Sigmoid colon (tissue), 7 donors: Measurements from ENCODE around the gene SPTBN5. TPM values are rescaled to one million over a fixed set of nuclear protein-coding genes. Genes with fewer than 3 reads are reported as not detected.

ENCODE experiments used
- DNase-seq: peaks from one replicate; pipeline ENCODE4 v3.0.0-alpha.2; 2019
- H3K27ac ChIP-seq, 4 donors: fragments of 200-600 bp; sonication (generic); one replicate each; pipeline ENCODE4 v1.5.1; 2016 to 2019; ENCODE audit warnings: mild to moderate bottlenecking in 1 of 4
- H3K27me3 ChIP-seq, 3 donors: fragments of 200-600 bp; sonication (generic); one replicate each; pipeline ENCODE4 v1.5.1; 2019; ENCODE audit warnings: mild to moderate bottlenecking in 1 of 3
- H3K36me3 ChIP-seq, 4 donors: fragments of 200-600 bp; sonication (generic); one replicate each; pipeline ENCODE4 v1.5.1; 2016 to 2019
- H3K4me1 ChIP-seq, 4 donors: fragments of 200-600 bp; sonication (generic); one replicate each; pipeline ENCODE4 v1.5.1; 2017 to 2019
- H3K4me3 ChIP-seq, 4 donors: fragments of 200-600 bp; sonication (generic); one replicate each; pipeline ENCODE4 v1.5.1; 2017 to 2019; ENCODE audit warnings: mild to moderate bottlenecking in 2 of 4, moderate library complexity in 1 of 4
- H3K9me3 ChIP-seq, 4 donors: fragments of 200-600 bp in 3 of 4; sonication (generic) in 3 of 4; one replicate each; pipeline versions ENCODE4 v1.5.1 to v1.6.1; 2013 to 2019
- EP300 ChIP-seq, 4 donors: sonication (generic); formaldehyde crosslinking; IDR thresholded peaks; one replicate each; pipeline ENCODE4 v1.6.1; 2017; ENCODE audit warnings: antibody characterized with exemption in 4 of 4
- POLR2A ChIP-seq, 2 donors: fragments of 450-650 bp; IDR thresholded peaks; one replicate each; pipeline ENCODE4 v1.6.1; 2016; ENCODE audit warnings: antibody characterized with exemption in 2 of 2, mild to moderate bottlenecking in 2 of 2, moderate library complexity in 2 of 2
- POLR2AphosphoS5 ChIP-seq, 4 donors: sonication (generic); formaldehyde crosslinking; IDR thresholded peaks; one replicate each; pipeline ENCODE4 v1.6.1; 2017; ENCODE audit warnings: antibody characterized with exemption in 4 of 4
- WGBS, 2 donors: extraction: QIAGEN DNeasy Blood & Tissue Kit; methylation state at CpG; one replicate each; pipeline ENCODE4 v1.1.7; 2013; 5-methylcytosine and 5-hydroxymethylcytosine counted together
- intact Hi-C: fragments of 100-400 bp; cut with DNase I; formaldehyde crosslinking; loops from one replicate; pipeline ENCODE4 v1.15.1; 2023
- polyA plus RNA-seq, 3 donors: library from polyadenylated mRNA; stranded (reverse); fragments of 200-250 nt; gene quantifications; one replicate each; pipeline ENCODE4 v1.2.3, GENCODE V29; 2013
- total RNA-seq, 4 donors: library from RNA; depleted of rRNA; stranded (reverse); fragments of >200 nt; gene quantifications; one replicate each; pipeline ENCODE4 v1.1.0, GENCODE V29; 2016
- TF ChIP-seq, protein P1 (sequence below), 4 experiments: fragments of 450-650 bp in 3 of 4; fragments of 200-600 bp in 1 of 4; IDR thresholded peaks; one replicate each; pipeline ENCODE4 v1.5.1; 2016 to 2019; ENCODE audit warnings: antibody characterized with exemption in 4 of 4, mild to moderate bottlenecking in 3 of 4, moderate library complexity in 2 of 4
- donor health status: healthy with polysubstance abuse.
- donor health status: Bipolar disorder and iron deficiency.
- donor health status: healthy.

Gene SPTBN5
- total and polyA plus RNA-seq, 7 donors = under 0.01 to 2.3 (median 0.60) TPM

DNA sequence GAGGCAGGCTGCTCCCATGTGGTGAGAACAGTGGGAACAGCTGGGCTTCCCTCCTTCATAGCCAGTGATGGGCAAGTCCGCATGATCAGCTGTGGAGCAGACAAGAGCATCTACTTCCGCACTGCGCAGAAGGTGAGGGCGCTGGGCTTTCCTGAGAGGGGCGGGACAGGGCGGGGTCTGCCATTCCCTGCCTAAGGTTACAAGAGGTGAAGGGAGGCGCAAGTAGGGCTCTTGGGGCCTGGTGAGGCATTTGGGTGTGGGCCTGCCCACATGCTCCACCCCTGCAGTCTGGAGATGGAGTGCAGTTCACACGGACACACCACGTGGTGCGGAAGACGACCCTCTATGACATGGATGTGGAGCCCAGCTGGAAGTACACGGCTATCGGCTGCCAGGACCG is 76.5 kb downstream of the SPTBN5 start:
- H3K27ac ChIP-seq = no peak overlapping the region
- H3K4me3 ChIP-seq = no peak overlapping the region
- WGBS, 2 donors = 91 to 94% methylated on average over 14 of the region's 14 CpGs
- H3K27me3 ChIP-seq = no peaks in the 10 kb centered on the region
- intact Hi-C loops = no loop called here
- H3K9me3 ChIP-seq = no peaks in the 10 kb centered on the region
- TF ChIP-seq POLR2AphosphoS5 (IDR thresholded peaks at IDR 0.05) = no peak
- no peak for TF ChIP-seq POLR2A (IDR thresholded peaks at IDR 0.05)
- TF ChIP-seq, protein P1, sequence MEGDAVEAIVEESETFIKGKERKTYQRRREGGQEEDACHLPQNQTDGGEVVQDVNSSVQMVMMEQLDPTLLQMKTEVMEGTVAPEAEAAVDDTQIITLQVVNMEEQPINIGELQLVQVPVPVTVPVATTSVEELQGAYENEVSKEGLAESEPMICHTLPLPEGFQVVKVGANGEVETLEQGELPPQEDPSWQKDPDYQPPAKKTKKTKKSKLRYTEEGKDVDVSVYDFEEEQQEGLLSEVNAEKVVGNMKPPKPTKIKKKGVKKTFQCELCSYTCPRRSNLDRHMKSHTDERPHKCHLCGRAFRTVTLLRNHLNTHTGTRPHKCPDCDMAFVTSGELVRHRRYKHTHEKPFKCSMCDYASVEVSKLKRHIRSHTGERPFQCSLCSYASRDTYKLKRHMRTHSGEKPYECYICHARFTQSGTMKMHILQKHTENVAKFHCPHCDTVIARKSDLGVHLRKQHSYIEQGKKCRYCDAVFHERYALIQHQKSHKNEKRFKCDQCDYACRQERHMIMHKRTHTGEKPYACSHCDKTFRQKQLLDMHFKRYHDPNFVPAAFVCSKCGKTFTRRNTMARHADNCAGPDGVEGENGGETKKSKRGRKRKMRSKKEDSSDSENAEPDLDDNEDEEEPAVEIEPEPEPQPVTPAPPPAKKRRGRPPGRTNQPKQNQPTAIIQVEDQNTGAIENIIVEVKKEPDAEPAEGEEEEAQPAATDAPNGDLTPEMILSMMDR (IDR thresholded peaks at IDR 0.05) = no peak
- no peak for TF ChIP-seq EP300 (IDR thresholded peaks at IDR 0.05)
- no peaks in the 10 kb centered on the region for H3K4me1 ChIP-seq
- peaks cover 41 to 99% (median 67%) of the 10 kb centered on the region in 4 donors for H3K36me3 ChIP-seq
- no peak for DNase-seq

DNA sequence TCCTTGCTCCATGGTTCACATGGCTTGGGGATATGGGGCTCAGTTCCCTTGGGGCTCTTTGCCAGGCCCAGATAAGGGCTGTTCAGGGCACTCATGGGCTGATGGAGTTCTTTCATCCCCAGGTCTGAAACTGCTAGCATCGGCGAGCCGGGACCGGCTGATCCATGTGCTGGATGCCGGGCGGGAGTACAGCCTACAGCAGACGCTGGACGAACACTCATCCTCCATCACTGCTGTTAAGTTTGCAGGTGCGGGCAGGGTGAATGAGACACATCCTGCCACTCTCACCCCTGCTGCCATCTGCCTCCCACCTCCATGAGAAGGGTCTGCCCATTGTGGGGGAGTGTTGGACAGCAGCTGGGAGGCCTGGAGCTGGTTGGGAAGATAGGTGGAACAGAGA is 77.1 kb downstream of the SPTBN5 start:
- Histone ChIP-seq H3K36me3 (peaks cover 35 to 99% (median 66%) of the 10 kb centered on the region in 4 donors), H3K9me3 (no peaks in the 10 kb centered on the region), H3K4me1 (no peaks in the 10 kb centered on the region), H3K27me3 (no peaks in the 10 kb centered on the region), H3K27ac (no peak overlapping the region), H3K4me3 (no peak overlapping the region)
- intact Hi-C loops = no loop called here
- 96 to 98% methylated on average over 9 of the region's 9 CpGs for WGBS, 2 donors
- no peak for DNase-seq
- TF ChIP-seq EP300 (IDR thresholded peaks at IDR 0.05) (no peak), POLR2AphosphoS5 (IDR thresholded peaks at IDR 0.05) (no peak)

DNA sequence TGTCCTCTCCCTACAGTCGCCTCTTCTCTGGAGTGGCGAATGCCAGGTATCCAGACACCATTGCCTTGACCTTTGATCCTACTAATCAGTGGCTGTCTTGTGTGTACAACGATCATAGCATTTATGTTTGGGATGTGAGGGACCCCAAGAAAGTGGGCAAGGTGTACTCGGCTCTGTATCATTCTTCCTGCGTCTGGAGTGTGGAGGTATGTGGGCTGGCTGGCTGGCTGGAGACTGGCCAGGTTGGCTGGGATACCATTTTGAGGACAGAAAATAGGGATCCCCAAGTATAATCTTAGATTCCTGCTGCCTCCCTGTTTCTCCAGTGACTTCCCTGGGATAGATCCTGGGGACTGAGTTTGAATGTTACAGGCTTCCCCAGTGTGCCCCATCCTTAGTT is 79.3 kb downstream of the SPTBN5 start:
- DNase-seq = no peak
- H3K36me3 ChIP-seq = peaks cover 27 to 77% (median 52%) of the 10 kb centered on the region in 4 donors
- H3K4me1 ChIP-seq = peaks cover 0 to 6% (median 2%) of the 10 kb centered on the region in 4 donors
- TF ChIP-seq POLR2A (IDR thresholded peaks at IDR 0.05) (no peak), POLR2AphosphoS5 (IDR thresholded peaks at IDR 0.05) (no peak), EP300 (IDR thresholded peaks at IDR 0.05) (no peak)
- TF ChIP-seq, protein P1 (IDR thresholded peaks at IDR 0.05) = no peak
- H3K27ac ChIP-seq = no peak overlapping the region
- H3K27me3 ChIP-seq = no peaks in the 10 kb centered on the region
- H3K9me3 ChIP-seq = no peaks in the 10 kb centered on the region
- H3K4me3 ChIP-seq = no peak overlapping the region
- WGBS, 2 donors = 86 to 90% methylated on average over 5 of the region's 5 CpGs
- intact Hi-C loops = no loop called here

DNA sequence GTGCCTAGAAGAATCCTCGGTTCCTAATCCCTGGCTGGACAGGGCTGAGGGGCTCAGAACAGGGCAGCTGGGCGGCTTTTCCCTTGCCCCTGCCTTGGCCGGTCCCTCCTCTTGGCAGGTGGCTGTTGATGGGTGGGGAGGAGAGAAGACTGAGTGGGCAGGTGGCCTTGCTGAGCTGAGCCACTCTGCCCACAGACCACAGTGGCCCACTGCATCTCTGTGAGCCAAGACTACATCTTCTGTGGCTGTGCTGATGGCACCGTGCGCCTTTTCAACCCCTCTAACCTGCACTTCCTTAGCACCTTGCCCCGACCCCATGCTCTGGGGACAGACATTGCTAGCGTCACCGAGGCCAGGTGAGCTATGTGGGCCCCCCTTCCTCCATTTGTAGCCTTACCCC is 80.4 kb downstream of the SPTBN5 start:
- no peak for DNase-seq
- peaks cover 23 to 66% (median 41%) of the 10 kb centered on the region in 4 donors for H3K36me3 ChIP-seq
- H3K27ac ChIP-seq = no peak overlapping the region
- WGBS, 2 donors = 95 to 96% methylated on average over 8 of the region's 8 CpGs
- no peak for TF ChIP-seq EP300 (IDR thresholded peaks at IDR 0.05)
- TF ChIP-seq, protein P1 (IDR thresholded peaks at IDR 0.05) = no peak
- no peak for TF ChIP-seq POLR2AphosphoS5 (IDR thresholded peaks at IDR 0.05)
- TF ChIP-seq POLR2A (IDR thresholded peaks at IDR 0.05) = no peak
- intact Hi-C loops = no loop called here
- no peak overlapping the region for H3K4me3 ChIP-seq
- peaks cover 0 to 6% (median 5%) of the 10 kb centered on the region in 4 donors for H3K4me1 ChIP-seq
- H3K9me3 ChIP-seq = no peaks in the 10 kb centered on the region
- H3K27me3 ChIP-seq = no peaks in the 10 kb centered on the region

DNA sequence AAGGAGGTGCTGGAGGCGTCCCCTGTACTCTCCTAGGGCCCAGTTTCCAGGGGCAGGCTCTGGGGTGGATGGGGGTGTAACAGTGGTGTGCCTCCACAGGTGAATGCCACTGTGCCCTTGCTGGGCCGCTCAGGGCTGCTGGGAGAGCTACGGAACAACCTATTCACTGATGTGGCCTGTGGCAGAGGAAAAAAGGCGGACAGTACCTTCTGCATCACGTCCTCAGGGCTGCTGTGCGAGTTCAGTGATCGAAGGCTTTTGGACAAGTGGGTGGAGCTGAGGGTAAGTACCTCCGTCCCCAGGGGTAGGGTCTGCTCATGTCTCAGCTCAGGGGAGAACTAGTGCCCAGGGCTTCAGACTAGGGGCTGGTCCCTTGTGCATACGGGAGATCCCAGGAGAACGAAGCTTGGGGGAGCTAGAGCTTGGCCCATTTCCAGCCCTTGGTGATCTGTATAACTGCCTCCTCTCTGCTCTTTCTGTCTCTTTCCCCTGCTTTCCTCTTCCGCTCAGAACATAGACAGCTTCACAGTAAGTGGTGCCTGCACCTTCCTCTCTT is 81.0 kb downstream of the SPTBN5 start:
- no peak for TF ChIP-seq POLR2AphosphoS5 (IDR thresholded peaks at IDR 0.05)
- TF ChIP-seq POLR2A (IDR thresholded peaks at IDR 0.05) = no peak
- DNase-seq = no peak
- H3K27ac ChIP-seq = no peak overlapping the region
- WGBS, 2 donors = 94 to 95% methylated on average over 11 of the region's 11 CpGs
- H3K9me3 ChIP-seq = no peaks in the 10 kb centered on the region
- peaks cover 17 to 60% (median 37%) of the 10 kb centered on the region in 4 donors for H3K36me3 ChIP-seq
- H3K4me3 ChIP-seq = no peak overlapping the region
- H3K4me1 ChIP-seq = peaks cover 0 to 6% (median 5%) of the 10 kb centered on the region in 4 donors
- intact Hi-C loops = no loop called here
- no peaks in the 10 kb centered on the region for H3K27me3 ChIP-seq
